ENCODE data around the gene FAM83G.
A peak's percentile ranks its signal among the peaks of the same experiment; 100 is the strongest.

Gene FAM83G

GRCh38 chr17:18987230-18987610 is 17.3 kb downstream of the FAM83G start:
- no peak for DNase-seq

GRCh38 chr17:18986541-18987229 is 17.9 kb downstream of the FAM83G start:
- DNase-seq, result no peak

GRCh38 chr17:18985475-18985874 is 19.1 kb downstream of the FAM83G start:
- no peak for DNase-seq

- no peak for DNase-seq
These were observed 20.1 kb downstream of the FAM83G start for GRCh38 chr17:18984273-18985114.

- DNase-seq, result peak; percentile 69
These were observed 22.7 kb downstream of the FAM83G start for GRCh38 chr17:18981642-18982424.

- DNase-seq, result no peak
These were observed 23.3 kb downstream of the FAM83G start for GRCh38 chr17:18981335-18981641.

GRCh38 chr17:18980682-18981334 is 23.8 kb downstream of the FAM83G start:
- DNase-seq, result peak; percentile 40

GRCh38 chr17:18978655-18979054 is 25.9 kb downstream of the FAM83G start:
- DNase-seq, result no peak

- DNase-seq, result no peak
These were observed 26.5 kb downstream of the FAM83G start for GRCh38 chr17:18978050-18978449.

GRCh38 chr17:18977646-18978045 is 26.9 kb downstream of the FAM83G start:
- DNase-seq, result no peak

GRCh38 chr17:18977021-18977420 is 27.5 kb downstream of the FAM83G start:
- no peak for DNase-seq

- DNase-seq, result no peak
These were observed 28.4 kb downstream of the FAM83G start for GRCh38 chr17:18976201-18976600.

- DNase-seq, result no peak
These were observed 29.0 kb downstream of the FAM83G start for GRCh38 chr17:18975597-18975996.

GRCh38 chr17:18974407-18975149 is 30.0 kb downstream of the FAM83G start:
- no peak for DNase-seq

- no peak for DNase-seq
These were observed 32.8 kb downstream of the FAM83G start for GRCh38 chr17:18971801-18972200.

GRCh38 chr17:18970582-18971480 is 33.7 kb downstream of the FAM83G start:
- DNase-seq, result no peak

GRCh38 chr17:18968945-18969887 is 35.3 kb downstream of the FAM83G start:
- no peak for DNase-seq

GRCh38 chr17:18968345-18968744 is 36.2 kb downstream of the FAM83G start:
- DNase-seq, result no peak

GRCh38 chr17:18967916-18968315 is 36.6 kb downstream of the FAM83G start:
- peak; percentile 39 for DNase-seq

Data from EL (cell line).